ENCODE results near the gene STRIT1. TPM values are rescaled to one million over a fixed set of nuclear protein-coding genes. Genes with fewer than 3 reads are reported as not detected.

The STRIT1 gene
- total and polyA plus RNA-seq, 9 of the 15 experiments (the other 6 are each of a cell fraction or from before 2014, with no cell fraction given) = not detected

DNA sequence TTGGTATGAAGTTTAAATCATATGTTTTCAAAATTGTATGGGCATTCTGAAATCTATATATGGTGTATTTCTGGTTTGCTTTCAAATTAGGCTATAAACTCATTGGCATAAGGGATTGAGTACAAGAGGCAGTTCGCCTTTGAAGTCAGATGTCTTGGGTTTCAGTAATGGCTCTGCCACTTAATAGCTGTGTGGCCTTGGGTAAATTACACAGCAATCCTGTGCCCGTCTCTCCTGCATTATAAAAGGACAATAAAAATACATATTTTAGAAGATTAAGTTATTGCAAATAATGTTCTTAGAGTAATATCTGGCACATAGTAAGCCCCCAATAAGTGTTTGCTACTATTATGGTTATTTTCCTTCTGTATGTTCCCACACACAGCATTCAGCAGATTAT, 20.4 kb upstream of the STRIT1 start:
- TF ChIP-seq CREB1 (IDR thresholded peaks at IDR 0.05) (no peak), CREB1 (CRISPR knock-in tag; IDR thresholded peaks at IDR 0.05) (no peak), PHTF2 (CRISPR knock-in tag; IDR thresholded peaks at IDR 0.05) (no peak), RBM25 (IDR thresholded peaks at IDR 0.05; ENCODE audit: low read depth, low read length, severe bottlenecking) (peak; percentile 81), BCOR (IDR thresholded peaks at IDR 0.05) (peak; percentile 31; the same call in 1 of the 2 replicates), GTF2A2 (tag; IDR thresholded peaks at IDR 0.05) (no peak), ZNF444 (CRISPR knock-in tag; IDR thresholded peaks at IDR 0.05) (no peak), ZFP36 (IDR thresholded peaks at IDR 0.05; ENCODE audit: low read depth, low read length, partially characterized antibody) (peak; percentile 45)
- ATAC-seq (no peak), FAIRE-seq (no peak), DNase-seq (ENCODE audit: extremely low read depth in 1 of 4, low spot score in 3 of 4) (no peak)
- BruUV-seq (replicated peaks) = no TSS peak
- no peak overlapping the region for H3K27ac ChIP-seq (ENCODE audit: extremely low read depth, low read depth, low read length)
- POLR2A ChIA-PET = no interaction called here
- H3K9ac ChIP-seq (ENCODE audit: insufficient read depth in 1 of 2, low read depth in 2 of 2, low read length in 2 of 2) = no peak overlapping the region
- CTCF ChIA-PET (ENCODE audit: low intra/inter-chr PET ratio) = no interaction called here
- no peak overlapping the region for H2AFZ ChIP-seq (ENCODE audit: low read depth, low read length)
- H3K79me2 ChIP-seq (ENCODE audit: control insufficient read depth, insufficient read depth, low read length) = no peaks in the 10 kb centered on the region
- no peak overlapping the region for H3K4me3 ChIP-seq
- no peaks in the 10 kb centered on the region for H3K36me3 ChIP-seq (ENCODE audit: control insufficient read depth, insufficient read depth, low read length)
- H4K20me1 ChIP-seq (replicated peaks; ENCODE audit: control insufficient read depth, insufficient read depth, low read length) = no peaks in the 10 kb centered on the region
- no peaks in the 10 kb centered on the region for H3K27me3 ChIP-seq (ENCODE audit: control insufficient read depth in 2 of 2, insufficient read depth in 2 of 2, low read length in 2 of 2)
- intact Hi-C loops (cut with micrococcal nuclease) (loop anchor here (10.0 kb wide), 1 partner anchor 59 kb away; no protein-coding TSS in a partner anchor), in situ Hi-C loops (cut with MboI) (loop anchor here (10.0 kb wide), 1 partner anchor 549 kb away; no protein-coding TSS in a partner anchor)
- no peaks in the 10 kb centered on the region; the same call in 1 of the 2 replicates for H3K9me3 ChIP-seq (replicated peaks; ENCODE audit: control insufficient read depth, insufficient read depth, low read depth, low read length)
- H3K4me2 ChIP-seq (ENCODE audit: insufficient read depth, low read length) = no peak overlapping the region
- WGBS (ENCODE audit: insufficient coverage, low coverage, missing lambda C conversion rate) = 78% methylated on average over 2 of the region's 2 CpGs
- H3K4me1 ChIP-seq (replicated peaks in 1 of 2; ENCODE audit: control insufficient read depth in 2 of 2, insufficient read depth in 2 of 2, low read length in 2 of 2) = no peaks in the 10 kb centered on the region
- no peaks in the 10 kb centered on the region for H3K9me1 ChIP-seq (ENCODE audit: control insufficient read depth, insufficient read depth, low read length)

GRCh38 chr3:155313300-155313699, 19.8 kb upstream of the STRIT1 start:
- H3K9ac ChIP-seq (ENCODE audit: insufficient read depth in 1 of 2, low read depth in 2 of 2, low read length in 2 of 2) = no peak overlapping the region
- no peaks in the 10 kb centered on the region for H3K79me2 ChIP-seq (ENCODE audit: control insufficient read depth, insufficient read depth, low read length)
- no peak for FAIRE-seq
- DNase-seq (ENCODE audit: extremely low read depth in 1 of 4, low spot score in 3 of 4) = no peak
- intact Hi-C loops (cut with micrococcal nuclease) = loop anchor here (10.0 kb wide), 1 partner anchor 58 kb away; no protein-coding TSS in a partner anchor
- ChIA-PET CTCF (ENCODE audit: low intra/inter-chr PET ratio) (no interaction called here), POLR2A (no interaction called here)
- ATAC-seq = no peak
- H3K27me3 ChIP-seq (ENCODE audit: control insufficient read depth in 2 of 2, insufficient read depth in 2 of 2, low read length in 2 of 2) = no peaks in the 10 kb centered on the region
- no peak overlapping the region for H3K4me2 ChIP-seq (ENCODE audit: insufficient read depth, low read length)
- H3K9me1 ChIP-seq (ENCODE audit: control insufficient read depth, insufficient read depth, low read length) = no peaks in the 10 kb centered on the region
- H3K36me3 ChIP-seq (ENCODE audit: control insufficient read depth, insufficient read depth, low read length) = no peaks in the 10 kb centered on the region
- H2AFZ ChIP-seq (ENCODE audit: low read depth, low read length) = no peak overlapping the region
- no peaks in the 10 kb centered on the region; the same call in 1 of the 2 replicates for H3K9me3 ChIP-seq (replicated peaks; ENCODE audit: control insufficient read depth, insufficient read depth, low read depth, low read length)
- no TSS peak for BruUV-seq (replicated peaks)
- H3K4me3 ChIP-seq = no peak overlapping the region
- no peaks in the 10 kb centered on the region for H4K20me1 ChIP-seq (replicated peaks; ENCODE audit: control insufficient read depth, insufficient read depth, low read length)
- no peak overlapping the region for H3K27ac ChIP-seq (ENCODE audit: extremely low read depth, low read depth, low read length)
- H3K4me1 ChIP-seq (replicated peaks in 1 of 2; ENCODE audit: control insufficient read depth in 2 of 2, insufficient read depth in 2 of 2, low read length in 2 of 2) = no peaks in the 10 kb centered on the region
- in situ Hi-C loops (cut with MboI) = loop anchor here (10.0 kb wide), 1 partner anchor 548 kb away; no protein-coding TSS in a partner anchor
- TF ChIP-seq JUN (IDR thresholded peaks at IDR 0.05; ENCODE audit: borderline replicate concordance, low read depth, low read length) (no peak), JUN (CRISPR knock-in tag; IDR thresholded peaks at IDR 0.05; ENCODE audit: borderline replicate concordance) (no peak), HMG20A (CRISPR knock-in tag; conservative IDR thresholded peaks at IDR 0.05) (no peak)
- TF ChIP-seq, protein P1, sequence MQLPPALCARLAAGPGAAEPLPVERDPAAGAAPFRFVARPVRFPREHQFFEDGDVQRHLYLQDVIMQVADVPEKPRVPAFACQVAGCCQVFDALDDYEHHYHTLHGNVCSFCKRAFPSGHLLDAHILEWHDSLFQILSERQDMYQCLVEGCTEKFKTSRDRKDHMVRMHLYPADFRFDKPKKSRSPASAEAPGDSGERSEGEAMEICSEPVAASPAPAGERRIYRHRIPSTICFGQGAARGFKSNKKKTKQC (CRISPR knock-in tag; IDR thresholded peaks at IDR 0.05) = no peak
- TF ChIP-seq, protein P2, sequence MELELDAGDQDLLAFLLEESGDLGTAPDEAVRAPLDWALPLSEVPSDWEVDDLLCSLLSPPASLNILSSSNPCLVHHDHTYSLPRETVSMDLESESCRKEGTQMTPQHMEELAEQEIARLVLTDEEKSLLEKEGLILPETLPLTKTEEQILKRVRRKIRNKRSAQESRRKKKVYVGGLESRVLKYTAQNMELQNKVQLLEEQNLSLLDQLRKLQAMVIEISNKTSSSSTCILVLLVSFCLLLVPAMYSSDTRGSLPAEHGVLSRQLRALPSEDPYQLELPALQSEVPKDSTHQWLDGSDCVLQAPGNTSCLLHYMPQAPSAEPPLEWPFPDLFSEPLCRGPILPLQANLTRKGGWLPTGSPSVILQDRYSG (tag; conservative IDR thresholded peaks at IDR 0.05; ENCODE audit: low read depth) = no peak
